Right hindlimb (tissue), 1 donor: Measurements from ENCODE around the gene MGAT5.
"Not testable (repeated sequence)": the region's sequence is repeated elsewhere in the genome, so short reads cannot be mapped to it uniquely, and the experiment has no call there.

ENCODE experiments used
- DNase-seq: peaks from one replicate; pipeline ENCODE4 v3.0.0-alpha.2; 2018

Gene MGAT5

GRCh38 chr2:134454426-134454825 is 200.6 kb downstream of the MGAT5 start:
- no peak for DNase-seq

DNA sequence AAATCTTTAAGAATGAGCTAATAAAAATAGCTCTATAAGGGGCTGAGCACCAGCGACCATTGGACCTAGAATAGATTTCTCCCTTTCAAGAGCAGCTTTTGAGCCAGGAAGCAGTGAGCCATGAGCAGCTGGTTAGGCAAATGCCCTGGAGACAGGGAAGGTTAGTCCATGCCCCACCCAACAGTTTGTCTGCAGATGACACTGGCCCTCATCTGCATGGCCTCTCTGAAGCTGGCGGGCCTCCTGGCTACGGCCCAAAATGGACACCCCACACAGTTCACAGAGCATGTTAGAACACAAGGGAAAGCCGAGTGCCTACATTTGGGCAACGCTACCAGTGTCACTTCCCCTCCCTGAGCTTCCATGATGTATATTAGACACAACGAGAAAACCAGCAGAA is 201.1 kb downstream of the MGAT5 start:
- peak; percentile 23 for DNase-seq

DNA sequence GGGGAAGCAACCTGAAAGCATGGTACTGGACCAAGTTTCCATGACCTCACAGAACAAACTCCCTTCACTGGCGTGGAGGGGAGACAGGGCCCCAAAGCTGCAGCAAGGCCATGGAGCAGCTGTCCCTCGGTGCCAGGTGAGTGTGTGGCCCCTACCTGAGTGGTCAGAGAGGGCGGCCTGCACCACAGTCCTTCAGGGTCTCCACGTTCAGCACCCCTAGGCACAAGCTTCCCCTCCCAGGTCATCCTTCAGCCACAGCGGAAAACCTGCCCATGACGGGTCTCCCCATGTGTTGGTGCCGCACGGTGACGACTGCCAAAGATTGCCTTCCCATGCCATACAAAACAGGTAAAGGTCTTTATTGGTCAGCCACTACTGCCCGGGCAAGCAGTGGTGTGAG is 201.6 kb downstream of the MGAT5 start:
- peak; percentile 17 for DNase-seq

DNA sequence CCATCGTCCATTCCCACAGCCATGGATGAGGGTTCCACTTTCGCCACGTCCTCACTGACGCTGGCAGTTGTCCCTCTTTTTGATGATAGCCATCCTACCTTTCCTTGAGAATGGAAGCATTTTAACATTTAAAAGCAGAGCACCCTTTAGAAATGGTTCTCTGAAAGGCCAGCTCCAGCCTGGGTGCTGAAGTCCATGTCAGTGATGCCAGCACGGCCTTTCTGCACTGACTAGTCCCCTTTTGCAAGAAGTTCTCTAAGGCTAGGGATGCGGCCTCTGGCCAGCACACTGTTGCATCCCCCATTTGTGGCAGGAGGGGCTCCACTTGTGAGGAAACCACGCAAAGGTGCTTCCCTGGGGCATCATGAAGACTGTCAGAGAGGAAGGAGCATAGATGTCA is 203.5 kb downstream of the MGAT5 start:
- peak; percentile 11 for DNase-seq

DNA sequence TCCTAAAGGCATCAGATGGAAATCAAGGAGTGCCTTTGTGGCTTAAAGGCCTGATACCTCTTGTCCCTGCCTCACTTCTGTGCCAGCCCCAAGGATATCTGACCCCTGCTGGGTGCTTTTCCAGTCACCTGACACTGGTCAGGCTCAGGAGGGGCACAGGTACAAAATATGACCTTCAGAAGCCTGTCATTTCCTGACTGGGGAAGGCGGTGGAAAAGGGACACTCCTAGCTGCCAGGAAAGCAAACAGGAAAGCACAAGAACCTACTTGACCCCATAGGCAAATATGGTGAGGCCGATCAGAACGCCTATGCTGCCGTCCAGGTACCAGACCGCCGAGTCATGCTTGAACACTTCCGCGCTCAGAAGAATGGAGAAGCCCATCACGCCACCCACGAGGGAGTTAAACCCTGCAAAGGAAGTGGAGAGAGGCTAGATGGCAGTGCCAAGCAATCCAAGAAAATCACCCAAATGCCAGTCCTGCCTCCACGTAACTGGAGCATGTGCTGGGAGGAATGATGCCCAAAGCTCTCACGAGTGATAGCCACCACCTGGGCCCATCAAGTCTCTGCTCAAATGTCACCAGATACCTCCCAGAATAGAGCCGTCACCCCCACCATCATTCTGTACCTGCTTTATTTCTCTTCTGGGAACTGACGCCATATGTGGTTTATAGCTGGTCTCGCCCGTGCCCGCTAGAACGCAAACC is 204.0 kb downstream of the MGAT5 start:
- peak; percentile 11 for DNase-seq

- DNase-seq: no peak
Measured at GRCh38 chr2:134458473-134458853, 204.6 kb downstream of the MGAT5 start.

GRCh38 chr2:134458950-134459349 is 205.1 kb downstream of the MGAT5 start:
- peak; percentile 19 for DNase-seq

DNA sequence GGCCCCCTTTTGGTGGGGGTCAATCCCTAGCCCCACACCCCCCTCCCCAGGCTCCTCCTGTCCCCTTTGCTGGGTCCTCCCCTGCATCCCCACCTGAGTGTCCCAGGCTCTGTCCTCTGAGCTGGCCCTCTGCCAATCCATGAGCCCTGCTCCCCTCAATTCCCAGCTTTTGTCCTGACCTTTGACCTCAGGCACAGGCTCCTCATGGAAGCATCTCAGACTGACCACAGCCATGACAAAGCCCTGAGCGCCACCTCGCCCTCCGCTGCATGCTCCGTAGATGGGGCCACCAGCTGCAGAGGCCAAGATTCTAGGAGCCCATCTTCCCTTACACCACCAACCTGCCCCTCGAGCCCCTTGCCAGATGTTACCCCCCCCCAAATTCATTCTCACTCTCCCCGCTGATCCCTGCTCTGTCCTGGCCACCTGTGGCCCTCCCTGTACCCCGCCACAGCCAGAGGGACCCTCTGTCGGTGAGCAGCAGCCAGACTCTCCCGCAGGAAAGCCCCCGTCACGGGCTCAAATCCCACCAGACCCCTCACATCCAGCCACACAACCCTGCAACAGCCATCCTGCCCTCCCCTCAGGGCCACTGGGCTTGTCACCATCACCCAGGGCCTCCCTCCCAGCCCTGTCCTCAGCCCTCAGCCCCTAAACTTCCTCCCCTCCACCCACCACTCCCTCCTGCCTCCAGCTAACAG is 206.0 kb downstream of the MGAT5 start:
- DNase-seq: peak; percentile 16

DNA sequence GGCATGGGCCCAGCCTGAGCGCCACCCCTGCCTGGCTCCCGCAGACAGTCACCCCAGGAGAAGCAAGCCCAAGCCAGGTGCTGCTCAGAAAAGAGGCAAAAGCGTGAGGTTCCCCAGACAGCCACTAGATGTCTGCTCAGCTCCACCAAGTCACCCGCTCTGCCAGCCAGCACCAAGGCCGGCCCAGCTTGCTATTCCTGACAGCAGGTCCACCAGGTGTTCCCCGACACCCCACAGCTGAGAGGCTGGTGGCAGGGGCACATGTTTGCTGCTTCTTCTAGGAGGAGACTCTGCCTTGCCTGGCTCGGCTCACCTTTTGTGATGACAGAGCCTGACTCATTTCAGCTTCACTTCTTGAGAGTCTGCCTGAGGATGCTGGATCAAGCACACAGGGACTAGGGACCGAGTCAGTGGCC is 206.7 kb downstream of the MGAT5 start:
- DNase-seq: peak; percentile 72

GRCh38 chr2:134461511-134461910 is 207.6 kb downstream of the MGAT5 start:
- no peak for DNase-seq

DNA sequence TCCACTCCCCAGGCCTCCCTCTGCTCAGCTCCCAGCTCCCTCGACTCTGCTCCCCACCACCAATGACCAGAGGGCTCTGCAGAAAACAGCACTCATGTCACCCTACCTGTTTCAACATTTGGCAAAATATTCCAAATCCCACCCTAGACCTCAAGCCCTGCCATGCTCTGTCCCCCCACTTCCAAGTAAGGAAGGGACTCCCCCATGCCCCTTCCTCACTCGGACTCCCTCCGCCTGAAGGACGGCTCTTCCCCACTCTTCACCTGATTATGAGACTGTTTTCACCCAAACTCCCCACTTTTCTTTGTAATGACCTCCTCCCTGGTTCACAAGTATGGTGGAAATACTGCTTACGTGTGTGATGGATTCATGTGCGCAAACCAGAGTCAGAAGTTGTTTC is 208.4 kb downstream of the MGAT5 start:
- no peak for DNase-seq

- no peak for DNase-seq
Measured at GRCh38 chr2:134462791-134463698, 209.2 kb downstream of the MGAT5 start.

DNA sequence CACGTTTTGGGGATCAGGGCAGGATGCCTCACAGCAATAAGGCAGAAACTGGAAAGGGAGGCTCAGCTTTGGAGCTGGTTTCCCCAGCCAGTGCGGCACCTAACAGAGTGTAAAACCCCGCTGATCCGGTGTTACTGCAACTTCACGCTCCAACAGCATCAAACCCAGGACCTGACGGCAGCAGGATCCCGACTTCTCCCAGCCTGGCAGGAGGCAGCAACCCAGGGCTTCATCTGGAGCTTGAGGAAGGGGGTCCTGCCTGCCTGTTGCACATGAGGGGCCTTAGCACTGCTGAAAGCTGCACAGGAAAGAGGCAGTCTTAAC is 209.8 kb downstream of the MGAT5 start:
- DNase-seq: no peak

DNA sequence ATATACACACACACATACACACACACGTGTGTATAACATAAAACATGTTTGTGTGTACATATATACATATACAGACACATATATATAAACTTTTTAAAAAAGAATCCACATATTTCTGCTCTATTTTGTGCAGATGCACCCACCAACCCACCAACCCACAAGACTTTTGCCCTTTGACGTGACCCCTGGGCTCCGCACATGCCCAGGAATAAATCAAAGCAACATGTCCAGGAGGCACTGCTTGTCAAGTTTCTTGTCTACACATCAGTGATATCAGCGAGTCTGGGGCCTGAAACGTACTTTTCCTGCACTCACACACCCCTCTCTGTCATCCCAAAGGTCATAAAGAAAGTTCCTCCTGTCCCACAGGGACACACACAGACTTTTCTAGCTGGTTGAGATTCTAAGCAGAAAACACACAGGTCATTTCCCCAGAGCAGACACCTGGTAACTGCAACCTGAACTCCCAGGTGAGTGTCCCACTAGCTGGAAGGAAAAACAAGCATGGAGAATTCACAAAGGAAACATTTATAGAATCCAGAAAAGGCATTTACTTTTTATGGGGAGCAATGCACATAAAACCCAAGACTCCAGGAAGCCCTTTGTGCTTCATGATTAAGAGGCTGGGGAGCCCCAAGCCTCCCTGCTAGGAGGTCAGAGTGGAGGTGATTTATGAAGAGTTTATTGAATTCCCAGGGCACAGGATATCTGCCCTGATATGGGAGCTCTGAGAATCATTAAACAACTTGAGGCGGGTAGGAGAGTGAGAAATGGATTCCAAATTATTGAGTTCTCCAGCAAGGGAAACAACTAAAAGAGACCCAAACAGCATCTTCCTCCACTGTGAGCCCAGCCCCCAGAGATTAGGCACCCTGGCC is 211.6 kb downstream of the MGAT5 start:
- no peak for DNase-seq

- DNase-seq: no peak
Measured at GRCh38 chr2:134466141-134466540, 212.3 kb downstream of the MGAT5 start.

DNA sequence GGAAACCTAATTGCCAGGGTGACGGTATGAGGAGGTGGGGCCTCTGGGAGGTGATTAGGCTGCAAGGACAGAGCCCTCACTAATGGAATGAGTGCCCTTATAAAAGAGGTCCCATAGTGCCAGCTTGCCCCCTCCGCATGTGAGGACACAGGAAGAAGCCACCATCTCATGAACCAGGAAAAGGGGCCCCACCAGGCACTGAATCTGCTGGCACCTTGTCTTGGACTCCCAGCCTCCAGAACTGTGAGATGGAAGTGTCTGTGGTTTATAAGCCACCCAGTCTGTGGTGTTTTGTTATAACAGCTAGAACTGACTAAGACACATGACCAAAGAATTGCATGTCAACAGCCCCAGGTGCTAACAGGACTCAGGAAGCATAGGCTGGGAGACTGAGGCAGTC is 214.3 kb downstream of the MGAT5 start:
- DNase-seq: no peak

DNA sequence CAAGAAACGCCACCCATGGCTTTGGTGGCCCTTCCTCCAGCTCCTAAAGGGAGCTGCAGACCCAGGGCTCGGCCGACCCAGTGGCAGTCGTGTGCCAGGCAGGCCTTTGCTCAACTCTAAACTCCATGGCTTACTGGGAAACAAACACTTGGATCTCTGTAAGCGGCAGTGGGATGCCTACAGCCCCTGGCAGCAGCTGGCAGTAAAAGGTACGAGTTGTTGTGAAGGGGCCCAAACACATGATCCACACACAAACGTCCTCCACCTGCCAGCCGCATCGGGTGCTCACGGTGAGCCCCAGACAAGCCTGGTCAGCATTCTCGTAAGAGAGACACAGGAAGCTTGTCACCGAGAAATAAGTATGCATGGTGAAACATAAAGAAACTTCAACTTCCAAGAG is 214.9 kb downstream of the MGAT5 start:
- DNase-seq: no peak

- no peak for DNase-seq
Measured at GRCh38 chr2:134469516-134470115, 215.7 kb downstream of the MGAT5 start.

DNA sequence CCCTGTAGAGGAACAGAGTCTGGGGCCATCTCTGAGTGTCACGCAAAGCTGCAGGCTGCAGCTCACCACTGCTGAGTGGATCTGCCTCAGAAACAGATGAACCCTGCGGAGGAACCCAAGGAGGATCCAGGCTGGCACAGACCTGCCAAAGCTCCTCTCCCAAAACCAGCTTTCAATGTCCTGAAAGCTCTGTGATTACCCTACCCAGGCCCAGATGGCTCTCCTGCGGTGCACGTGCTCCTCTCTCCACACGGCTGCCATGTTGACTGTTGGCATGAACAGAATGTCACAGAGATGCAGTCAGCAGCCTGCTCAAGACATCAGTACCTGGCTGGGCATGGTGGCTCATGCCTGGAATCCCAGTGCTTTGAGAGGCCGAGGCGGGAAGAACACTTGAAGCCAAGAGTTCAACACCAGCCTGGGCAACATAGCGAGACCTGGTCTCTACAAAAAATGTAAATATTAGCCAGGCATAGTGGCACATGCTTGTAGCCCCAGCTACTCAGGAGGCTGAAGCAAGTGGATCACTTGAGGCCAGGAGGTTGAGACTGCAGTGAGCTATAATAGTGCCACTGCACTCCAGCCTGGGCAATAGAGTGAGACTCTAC is 216.8 kb downstream of the MGAT5 start:
- no peak for DNase-seq

DNA sequence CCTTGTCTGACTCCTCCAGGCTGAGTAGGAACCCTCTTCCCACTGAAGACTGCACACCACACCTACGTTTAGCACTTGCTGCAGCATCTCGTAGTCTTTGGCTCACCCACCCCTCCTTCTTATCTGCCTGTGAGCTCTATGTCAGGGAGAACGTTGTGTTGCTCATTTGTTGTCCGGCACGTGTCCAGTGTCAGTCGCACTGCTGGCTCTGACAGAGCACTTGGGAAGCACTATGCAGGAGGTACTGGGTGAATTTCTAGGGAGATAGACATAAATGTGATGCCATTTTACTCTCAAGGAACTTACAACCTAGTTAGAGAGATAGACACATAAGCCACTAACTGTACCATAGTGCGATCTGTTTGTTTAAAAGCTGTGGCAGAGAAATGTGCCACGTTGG is 223.1 kb downstream of the MGAT5 start:
- DNase-seq: not testable (repeated sequence)

- no peak for DNase-seq
Measured at GRCh38 chr2:134479696-134480330, 225.9 kb downstream of the MGAT5 start.
